Measurements from ENCODE around the gene ZNF263. TPM values are rescaled to one million over a fixed set of nuclear protein-coding genes. Genes with fewer than 3 reads are reported as not detected.

Gene ZNF263
- total RNA-seq, 1 experiment from 2014 or later = 53.5 TPM

DNA sequence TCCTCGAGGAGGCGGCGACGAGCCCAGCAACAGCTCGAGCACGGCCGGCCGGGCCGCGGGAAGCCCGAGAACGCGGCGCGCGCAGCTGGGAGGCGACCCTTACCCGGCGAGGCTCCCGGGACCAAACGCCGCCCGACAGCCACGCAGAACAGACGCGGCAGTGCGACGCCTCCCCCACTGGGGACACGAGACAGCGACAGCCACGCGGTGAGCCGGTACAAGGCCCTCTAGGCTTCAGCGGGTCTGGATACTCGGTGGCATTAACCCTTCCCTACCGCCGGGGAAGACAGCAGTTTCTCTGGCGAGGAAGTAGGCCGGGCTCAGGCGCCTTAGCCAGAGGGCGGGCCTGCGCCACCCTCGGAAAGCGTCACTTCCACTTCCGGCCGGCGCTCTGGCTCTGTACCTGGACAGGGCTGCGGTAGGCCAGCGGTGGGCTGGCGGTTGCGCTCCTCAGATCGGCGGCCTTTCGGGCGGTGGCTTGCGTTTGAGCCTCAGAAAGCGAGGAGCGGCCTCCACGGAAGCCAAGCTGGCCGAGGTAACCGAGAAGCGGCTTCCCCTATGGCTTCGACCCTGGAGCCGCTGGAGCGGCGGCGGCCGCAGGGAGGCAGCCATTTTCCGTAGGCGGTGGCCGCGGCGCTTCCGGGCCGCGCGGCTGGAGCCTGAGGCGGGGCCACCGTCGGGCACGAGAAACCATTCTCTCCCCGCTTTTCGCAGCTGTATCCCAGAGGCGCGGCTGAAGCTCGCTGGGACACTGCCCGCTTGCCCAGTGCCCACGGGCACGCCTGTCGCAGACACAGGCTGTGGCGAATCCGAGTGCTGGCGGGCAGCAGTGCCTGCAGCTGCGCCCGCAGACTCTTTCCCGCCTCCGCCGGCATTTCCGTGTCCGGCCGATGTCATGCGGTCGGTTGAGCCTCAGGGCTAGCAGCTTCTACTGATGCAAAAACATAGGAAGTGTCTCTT lies 22.1 kb downstream of the ZNF263 start, which contains the start of the genes TIGD7 and ZNF75A:
TSS of gene TIGD7 (minus strand) at position 322 of the 960 bp plus-strand sequence. CDS start 4,816 bp downstream, outside the sequence.
TSS of gene ZNF75A (plus strand) at position 389 of the 960 bp plus-strand sequence. CDS start 2,932 bp downstream, outside the sequence.
- Histone ChIP-seq H3K9me3 (ENCODE audit: control insufficient read depth, insufficient read depth, low read depth, low read length) (peaks cover 61% of the 10 kb centered on the region), H3K27ac (ENCODE audit: low read length) (peak within 1 kb of the TSS; percentile 89), H3K27me3 (ENCODE audit: control insufficient read depth, insufficient read depth, low read length) (no peaks in the 10 kb centered on the region), H3K4me3 (ENCODE audit: low read depth in 2 of 2, low read length in 2 of 2) (peak within 1 kb of the TSS; percentile 63 to 72), H3K4me1 (ENCODE audit: control insufficient read depth, insufficient read depth, low read length) (no peaks in the 10 kb centered on the region; the same call in 1 of the 2 replicates), H3K36me3 (ENCODE audit: control insufficient read depth, insufficient read depth, low read length) (no peaks in the 10 kb centered on the region)
- ChIA-PET CTCF (no interaction called here), POLR2A (no interaction called here)
- DNase-seq (ENCODE audit: low read depth, low spot score) (peak; percentile 46), ATAC-seq (peak; percentile 100)
- in situ Hi-C loops (cut with HindIII; ENCODE audit: low pct_unique_long_range_greater_than_20kb, low sequenced_read_pairs) = no loop called here
- TF ChIP-seq, protein P1, sequence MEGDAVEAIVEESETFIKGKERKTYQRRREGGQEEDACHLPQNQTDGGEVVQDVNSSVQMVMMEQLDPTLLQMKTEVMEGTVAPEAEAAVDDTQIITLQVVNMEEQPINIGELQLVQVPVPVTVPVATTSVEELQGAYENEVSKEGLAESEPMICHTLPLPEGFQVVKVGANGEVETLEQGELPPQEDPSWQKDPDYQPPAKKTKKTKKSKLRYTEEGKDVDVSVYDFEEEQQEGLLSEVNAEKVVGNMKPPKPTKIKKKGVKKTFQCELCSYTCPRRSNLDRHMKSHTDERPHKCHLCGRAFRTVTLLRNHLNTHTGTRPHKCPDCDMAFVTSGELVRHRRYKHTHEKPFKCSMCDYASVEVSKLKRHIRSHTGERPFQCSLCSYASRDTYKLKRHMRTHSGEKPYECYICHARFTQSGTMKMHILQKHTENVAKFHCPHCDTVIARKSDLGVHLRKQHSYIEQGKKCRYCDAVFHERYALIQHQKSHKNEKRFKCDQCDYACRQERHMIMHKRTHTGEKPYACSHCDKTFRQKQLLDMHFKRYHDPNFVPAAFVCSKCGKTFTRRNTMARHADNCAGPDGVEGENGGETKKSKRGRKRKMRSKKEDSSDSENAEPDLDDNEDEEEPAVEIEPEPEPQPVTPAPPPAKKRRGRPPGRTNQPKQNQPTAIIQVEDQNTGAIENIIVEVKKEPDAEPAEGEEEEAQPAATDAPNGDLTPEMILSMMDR (IDR thresholded peaks at IDR 0.05) = no peak
- TF ChIP-seq, protein P2, sequence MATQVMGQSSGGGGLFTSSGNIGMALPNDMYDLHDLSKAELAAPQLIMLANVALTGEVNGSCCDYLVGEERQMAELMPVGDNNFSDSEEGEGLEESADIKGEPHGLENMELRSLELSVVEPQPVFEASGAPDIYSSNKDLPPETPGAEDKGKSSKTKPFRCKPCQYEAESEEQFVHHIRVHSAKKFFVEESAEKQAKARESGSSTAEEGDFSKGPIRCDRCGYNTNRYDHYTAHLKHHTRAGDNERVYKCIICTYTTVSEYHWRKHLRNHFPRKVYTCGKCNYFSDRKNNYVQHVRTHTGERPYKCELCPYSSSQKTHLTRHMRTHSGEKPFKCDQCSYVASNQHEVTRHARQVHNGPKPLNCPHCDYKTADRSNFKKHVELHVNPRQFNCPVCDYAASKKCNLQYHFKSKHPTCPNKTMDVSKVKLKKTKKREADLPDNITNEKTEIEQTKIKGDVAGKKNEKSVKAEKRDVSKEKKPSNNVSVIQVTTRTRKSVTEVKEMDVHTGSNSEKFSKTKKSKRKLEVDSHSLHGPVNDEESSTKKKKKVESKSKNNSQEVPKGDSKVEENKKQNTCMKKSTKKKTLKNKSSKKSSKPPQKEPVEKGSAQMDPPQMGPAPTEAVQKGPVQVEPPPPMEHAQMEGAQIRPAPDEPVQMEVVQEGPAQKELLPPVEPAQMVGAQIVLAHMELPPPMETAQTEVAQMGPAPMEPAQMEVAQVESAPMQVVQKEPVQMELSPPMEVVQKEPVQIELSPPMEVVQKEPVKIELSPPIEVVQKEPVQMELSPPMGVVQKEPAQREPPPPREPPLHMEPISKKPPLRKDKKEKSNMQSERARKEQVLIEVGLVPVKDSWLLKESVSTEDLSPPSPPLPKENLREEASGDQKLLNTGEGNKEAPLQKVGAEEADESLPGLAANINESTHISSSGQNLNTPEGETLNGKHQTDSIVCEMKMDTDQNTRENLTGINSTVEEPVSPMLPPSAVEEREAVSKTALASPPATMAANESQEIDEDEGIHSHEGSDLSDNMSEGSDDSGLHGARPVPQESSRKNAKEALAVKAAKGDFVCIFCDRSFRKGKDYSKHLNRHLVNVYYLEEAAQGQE (IDR thresholded peaks at IDR 0.05; ENCODE audit: insufficient read depth in 1 of 2, low read depth in 2 of 2, low read length in 1 of 2) = no peak
- peak; percentile 55; the same call in 1 of the 2 replicates for TF ChIP-seq TCF7L2 (IDR thresholded peaks at IDR 0.05; ENCODE audit: low read depth, low read length)
- TF ChIP-seq SIN3A (IDR thresholded peaks at IDR 0.05; ENCODE audit: borderline replicate concordance, insufficient read depth, low read depth, low read length) = no peak; the same call in 1 of the 2 replicates
- peak; percentile 94 for TF ChIP-seq POLR2AphosphoS5 (IDR thresholded peaks at IDR 0.05; ENCODE audit: low read depth, low read length)
- BruUV-seq (replicated peaks) = no TSS peak
- intact Hi-C loops (cut with micrococcal nuclease; ENCODE audit: unreplicated experiment) = no loop called here

DNA sequence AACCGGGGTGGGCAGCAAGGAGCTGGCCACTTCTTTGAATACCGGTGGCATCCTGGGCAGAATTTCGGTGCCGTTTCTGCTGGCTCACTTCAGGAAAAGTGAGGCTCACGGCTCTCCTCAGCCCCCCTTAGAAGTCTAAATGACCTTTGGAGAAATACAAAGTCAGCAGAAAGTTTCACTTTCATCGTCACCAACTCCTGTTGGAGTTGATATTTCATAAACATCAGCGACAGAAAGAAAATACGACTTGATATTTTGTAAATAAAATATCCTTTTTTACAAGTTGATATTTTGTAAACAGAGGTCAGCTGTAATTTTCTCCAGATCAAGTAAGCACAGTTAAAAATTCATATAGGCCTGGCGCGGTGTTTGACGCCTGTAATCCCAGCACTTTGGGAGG lies 22.8 kb downstream of the ZNF263 start:
- H3K9me3 ChIP-seq (ENCODE audit: control insufficient read depth, insufficient read depth, low read depth, low read length) = peaks cover 57% of the 10 kb centered on the region
- H3K36me3 ChIP-seq (ENCODE audit: control insufficient read depth, insufficient read depth, low read length) = no peaks in the 10 kb centered on the region
- CTCF ChIA-PET = no interaction called here
- intact Hi-C loops (cut with micrococcal nuclease; ENCODE audit: unreplicated experiment) = no loop called here
- H3K27ac ChIP-seq (ENCODE audit: low read length) = peak overlapping the region; percentile 89
- ATAC-seq = no peak
- no peak for DNase-seq (ENCODE audit: low read depth, low spot score)
- H3K4me3 ChIP-seq (ENCODE audit: low read depth in 2 of 2, low read length in 2 of 2) = peak overlapping the region; percentile 63 to 72
- no peaks in the 10 kb centered on the region for H3K27me3 ChIP-seq (ENCODE audit: control insufficient read depth, insufficient read depth, low read length)
- no TSS peak for BruUV-seq (replicated peaks)
- TF ChIP-seq SIN3A (IDR thresholded peaks at IDR 0.05; ENCODE audit: borderline replicate concordance, insufficient read depth, low read depth, low read length) (no peak), TCF7L2 (IDR thresholded peaks at IDR 0.05; ENCODE audit: low read depth, low read length) (no peak)
- TF ChIP-seq, protein P1 (IDR thresholded peaks at IDR 0.05) = no peak
- in situ Hi-C loops (cut with HindIII; ENCODE audit: low pct_unique_long_range_greater_than_20kb, low sequenced_read_pairs) = no loop called here
- POLR2A ChIA-PET = no interaction called here
- H3K4me1 ChIP-seq (ENCODE audit: control insufficient read depth, insufficient read depth, low read length) = no peaks in the 10 kb centered on the region; the same call in 1 of the 2 replicates
